Measurements from ENCODE around the gene DHODH. TPM values are rescaled to one million over a fixed set of nuclear protein-coding genes. Genes with fewer than 3 reads are reported as not detected.

DHODH gene
- total RNA-seq, 1 donor from 2014 or later: 6.2 TPM

GRCh38 chr16:72027669-72028378 lies 19.3 kb downstream of the DHODH start:
- no peaks in the 10 kb centered on the region for H3K27me3 Mint-ChIP-seq (ENCODE audit: unreplicated experiment)
- no peaks in the 10 kb centered on the region for H3K4me1 Mint-ChIP-seq (ENCODE audit: unreplicated experiment)
- H3K36me3 Mint-ChIP-seq (ENCODE audit: unreplicated experiment): peaks cover 15% of the 10 kb centered on the region
- H3K4me3 Mint-ChIP-seq (ENCODE audit: unreplicated experiment): no peak overlapping the region
- no peaks in the 10 kb centered on the region for H3K9me3 Mint-ChIP-seq (ENCODE audit: unreplicated experiment)
- no peak overlapping the region for H3K27ac Mint-ChIP-seq (ENCODE audit: unreplicated experiment)
- no peak for DNase-seq (ENCODE audit: extremely low spot score, unreplicated experiment)
- TF ChIP-seq, protein P1, sequence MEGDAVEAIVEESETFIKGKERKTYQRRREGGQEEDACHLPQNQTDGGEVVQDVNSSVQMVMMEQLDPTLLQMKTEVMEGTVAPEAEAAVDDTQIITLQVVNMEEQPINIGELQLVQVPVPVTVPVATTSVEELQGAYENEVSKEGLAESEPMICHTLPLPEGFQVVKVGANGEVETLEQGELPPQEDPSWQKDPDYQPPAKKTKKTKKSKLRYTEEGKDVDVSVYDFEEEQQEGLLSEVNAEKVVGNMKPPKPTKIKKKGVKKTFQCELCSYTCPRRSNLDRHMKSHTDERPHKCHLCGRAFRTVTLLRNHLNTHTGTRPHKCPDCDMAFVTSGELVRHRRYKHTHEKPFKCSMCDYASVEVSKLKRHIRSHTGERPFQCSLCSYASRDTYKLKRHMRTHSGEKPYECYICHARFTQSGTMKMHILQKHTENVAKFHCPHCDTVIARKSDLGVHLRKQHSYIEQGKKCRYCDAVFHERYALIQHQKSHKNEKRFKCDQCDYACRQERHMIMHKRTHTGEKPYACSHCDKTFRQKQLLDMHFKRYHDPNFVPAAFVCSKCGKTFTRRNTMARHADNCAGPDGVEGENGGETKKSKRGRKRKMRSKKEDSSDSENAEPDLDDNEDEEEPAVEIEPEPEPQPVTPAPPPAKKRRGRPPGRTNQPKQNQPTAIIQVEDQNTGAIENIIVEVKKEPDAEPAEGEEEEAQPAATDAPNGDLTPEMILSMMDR (IDR thresholded peaks at IDR 0.05): no peak

DNA sequence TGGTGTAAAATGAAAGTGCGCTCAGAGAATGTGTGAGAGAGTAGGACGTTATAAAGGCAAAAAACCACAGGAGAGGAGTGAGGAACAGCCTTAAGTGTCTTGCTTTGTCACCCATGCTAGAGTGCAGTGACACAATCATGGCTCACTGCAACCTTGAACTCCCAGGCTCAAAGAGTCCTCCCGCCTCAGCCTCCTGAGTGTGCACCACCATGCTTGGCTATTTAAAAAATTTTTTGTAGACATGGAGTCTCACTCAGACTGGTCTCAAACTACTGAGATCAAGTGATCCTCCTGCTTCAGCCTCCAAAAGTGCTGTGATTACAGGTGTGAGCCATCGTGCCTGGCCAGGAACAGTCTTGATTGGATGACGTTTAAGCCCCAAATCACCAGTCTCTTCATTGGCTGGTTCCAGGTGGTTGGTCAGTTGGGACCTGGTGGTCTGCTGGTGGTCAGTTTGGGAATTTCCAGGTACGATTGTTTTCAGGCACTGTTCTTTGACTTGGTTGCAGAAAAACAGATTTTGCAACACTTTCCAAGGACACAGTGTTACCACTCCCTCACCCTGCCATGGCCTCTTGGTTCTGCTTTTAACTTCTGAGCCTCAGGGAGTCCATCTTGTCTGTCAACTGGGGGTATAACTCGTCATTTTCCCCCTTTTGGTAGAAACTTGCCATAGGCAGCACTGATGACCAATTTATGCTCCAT lies 21.2 kb downstream of the DHODH start:
- H3K9me3 Mint-ChIP-seq (ENCODE audit: unreplicated experiment): no peaks in the 10 kb centered on the region
- H3K27ac Mint-ChIP-seq (ENCODE audit: unreplicated experiment): no peak overlapping the region
- TF ChIP-seq, protein P1 (IDR thresholded peaks at IDR 0.05): no peak
- H3K27me3 Mint-ChIP-seq (ENCODE audit: unreplicated experiment): no peaks in the 10 kb centered on the region
- peaks cover 7% of the 10 kb centered on the region for H3K36me3 Mint-ChIP-seq (ENCODE audit: unreplicated experiment)
- H3K4me1 Mint-ChIP-seq (ENCODE audit: unreplicated experiment): no peaks in the 10 kb centered on the region
- no peak overlapping the region for H3K4me3 Mint-ChIP-seq (ENCODE audit: unreplicated experiment)
- no peak for DNase-seq (ENCODE audit: extremely low spot score, unreplicated experiment)

- H3K27ac Mint-ChIP-seq (ENCODE audit: unreplicated experiment): no peak overlapping the region
Observed at GRCh38 chr16:72033437-72033836, 24.9 kb downstream of the DHODH start.

GRCh38 chr16:72036098-72036497 lies 27.6 kb downstream of the DHODH start:
- no peak overlapping the region for H3K27ac Mint-ChIP-seq (ENCODE audit: unreplicated experiment)

More at GRCh38 chr16:72033437-72033836, 24.9 kb downstream of the DHODH start:
- Mint-ChIP-seq H3K4me3 (ENCODE audit: unreplicated experiment) (no peak overlapping the region), H3K4me1 (ENCODE audit: unreplicated experiment) (no peaks in the 10 kb centered on the region), H3K9me3 (ENCODE audit: unreplicated experiment) (no peaks in the 10 kb centered on the region), H3K36me3 (ENCODE audit: unreplicated experiment) (no peaks in the 10 kb centered on the region), H3K27me3 (ENCODE audit: unreplicated experiment) (no peaks in the 10 kb centered on the region)
- DNase-seq (ENCODE audit: extremely low spot score, unreplicated experiment): no peak
- TF ChIP-seq, protein P1 (IDR thresholded peaks at IDR 0.05): no peak

More at GRCh38 chr16:72036098-72036497, 27.6 kb downstream of the DHODH start:
- no peak for DNase-seq (ENCODE audit: extremely low spot score, unreplicated experiment)
- Mint-ChIP-seq H3K4me1 (ENCODE audit: unreplicated experiment) (no peaks in the 10 kb centered on the region), H3K36me3 (ENCODE audit: unreplicated experiment) (no peaks in the 10 kb centered on the region), H3K27me3 (ENCODE audit: unreplicated experiment) (no peaks in the 10 kb centered on the region), H3K9me3 (ENCODE audit: unreplicated experiment) (no peaks in the 10 kb centered on the region), H3K4me3 (ENCODE audit: unreplicated experiment) (no peak overlapping the region)
- TF ChIP-seq, protein P1 (IDR thresholded peaks at IDR 0.05): no peak
